Activated CD4-positive, alpha-beta memory T cell treated with anti-CD3 and anti-CD28 coated beads, Interleukin-2, amount 10 ng/mL, durations not matched to agents 7 days and 5 days (primary cell): ENCODE measurements around the gene NLRP10. TPM values are rescaled to one million over a fixed set of nuclear protein-coding genes. Genes with fewer than 3 reads are reported as not detected.
A peak's percentile ranks its signal among the peaks of the same experiment; 100 is the strongest.
"Not testable (repeated sequence)": the region's sequence is repeated elsewhere in the genome, so short reads cannot be mapped to it uniquely, and the experiment has no call there.

Experiments used
- CTCF ChIA-PET: fragments of 350-600 bp; sonication (Branson Sonifier 250); formaldehyde crosslinking; loops from one replicate; lab custom pipeline; 2021; ENCODE audit warnings: antibody characterized with exemption, inconsistent platforms; lab: Charles Lee
- POLR2A ChIA-PET: fragments of 350-600 bp; sonication (Branson Sonifier 250); formaldehyde crosslinking; loops from one replicate; lab custom pipeline; 2021; ENCODE audit warnings: antibody characterized with exemption; lab: Charles Lee
- DNase-seq: peaks from one replicate; pipeline ENCODE4 v3.0.0-alpha.2; 2020
- H3K27ac Mint-ChIP-seq: one replicate; pipeline ENCODE4 v1.8.0; 2021; ENCODE audit warnings: mild to moderate bottlenecking, mixed read lengths
- H3K27me3 Mint-ChIP-seq: one replicate; pipeline ENCODE4 v1.8.0; 2021; ENCODE audit warnings: mixed read lengths
- H3K36me3 Mint-ChIP-seq: one replicate; pipeline ENCODE4 v1.8.0; 2021; ENCODE audit warnings: low read depth, mixed read lengths
- H3K4me1 Mint-ChIP-seq: one replicate; pipeline ENCODE4 v1.8.0; 2021; ENCODE audit warnings: mixed read lengths
- H3K4me3 Mint-ChIP-seq: one replicate; pipeline ENCODE4 v1.8.0; 2021; ENCODE audit warnings: mild to moderate bottlenecking, mixed read lengths
- H3K9me3 Mint-ChIP-seq: one replicate; pipeline ENCODE4 v1.8.0; 2021; ENCODE audit warnings: mixed read lengths
- total RNA-seq, 2 experiments: library from RNA; stranded (reverse); gene quantifications; one replicate each; pipeline ENCODE4 v1.2.3, GENCODE V29; 2021

NLRP10 gene
- total RNA-seq, 2 experiments from 2014 or later = not detected

GRCh38 chr11:8000390-8000789 is 35.1 kb upstream of the NLRP10 start:
- Mint-ChIP-seq H3K27ac (no peak overlapping the region), H3K36me3 (peaks cover 33% of the 10 kb centered on the region), H3K9me3 (no peaks in the 10 kb centered on the region), H3K4me3 (no peak overlapping the region), H3K4me1 (peaks cover 5% of the 10 kb centered on the region), H3K27me3 (no peaks in the 10 kb centered on the region)
- ChIA-PET POLR2A (interaction anchor here (1.4 kb wide), 1 partner anchor 14 kb away, joined by 4 read pairs; the partner anchor contains the start of gene EIF3F), CTCF (interaction anchor here (1.4 to 2.6 kb wide), 2 partner anchors 9 to 14 kb away, joined by 3 to 9 read pairs; partner anchors contain the start of gene EIF3F)
- DNase-seq = no peak

DNA sequence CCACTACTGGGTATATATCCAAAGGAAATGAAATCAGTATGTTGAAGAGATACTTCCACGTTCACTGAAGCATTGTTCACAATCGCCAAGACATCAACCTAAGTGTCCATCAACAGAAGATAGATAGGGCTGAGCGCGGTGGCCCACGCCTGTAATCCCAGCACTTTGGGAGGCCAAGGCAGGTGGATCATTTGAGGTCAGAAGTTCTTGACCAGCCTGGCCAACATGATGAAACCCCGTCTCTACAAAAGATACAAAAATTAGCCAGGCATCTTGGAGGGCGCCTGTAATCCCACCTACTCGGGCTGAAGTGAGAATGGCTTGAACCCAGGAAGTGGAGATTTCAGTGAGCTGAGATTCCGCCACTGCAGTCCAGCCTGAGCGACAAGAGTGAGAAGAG is 34.5 kb upstream of the NLRP10 start:
- no peak overlapping the region for H3K4me3 Mint-ChIP-seq
- CTCF ChIA-PET = interaction anchor here (1.3 to 2.6 kb wide), 3 partner anchors 8 to 99 kb away, joined by 3 to 9 read pairs (median 4); partner anchors contain the start of gene EIF3F
- no peak for DNase-seq
- POLR2A ChIA-PET = interaction anchor here (1.0 to 1.4 kb wide), 2 partner anchors 11 to 13 kb away, joined by 3 to 4 read pairs; partner anchors contain the start of gene EIF3F
- peaks cover 11% of the 10 kb centered on the region for H3K4me1 Mint-ChIP-seq
- no peaks in the 10 kb centered on the region for H3K9me3 Mint-ChIP-seq
- peaks cover 39% of the 10 kb centered on the region for H3K36me3 Mint-ChIP-seq
- no peak overlapping the region for H3K27ac Mint-ChIP-seq
- no peaks in the 10 kb centered on the region for H3K27me3 Mint-ChIP-seq

GRCh38 chr11:7994581-7995278 is 29.5 kb upstream of the NLRP10 start:
- DNase-seq = no peak
- Mint-ChIP-seq H3K4me3 (no peak overlapping the region), H3K27ac (peak overlapping the region; percentile 59), H3K36me3 (peaks cover 62% of the 10 kb centered on the region), H3K27me3 (no peaks in the 10 kb centered on the region), H3K4me1 (peaks cover 27% of the 10 kb centered on the region), H3K9me3 (no peaks in the 10 kb centered on the region)
- ChIA-PET POLR2A (no interaction called here), CTCF (interaction anchor here (1.3 kb wide), 1 partner anchor 12 kb away, joined by 4 read pairs; no protein-coding TSS in a partner anchor)

DNA sequence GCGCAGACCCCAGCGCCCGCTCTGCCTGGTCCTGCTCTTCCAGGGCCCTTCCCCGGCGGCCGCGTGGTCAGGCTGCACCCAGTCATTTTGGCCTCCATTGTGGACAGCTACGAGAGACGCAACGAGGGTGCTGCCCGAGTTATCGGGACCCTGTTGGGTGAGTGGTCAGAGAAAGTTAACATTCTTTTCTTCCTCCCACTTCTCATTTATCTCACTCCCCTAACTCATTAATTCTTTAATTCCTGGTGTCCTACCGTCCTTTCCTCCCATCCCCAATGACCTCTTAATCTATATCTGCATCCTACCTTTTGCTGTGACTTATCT is 22.3 kb upstream of the NLRP10 start:
- Mint-ChIP-seq H3K4me1 (peaks cover 41% of the 10 kb centered on the region), H3K4me3 (peak overlapping the region; percentile 89), H3K27ac (peak overlapping the region; percentile 88), H3K36me3 (peaks cover 16% of the 10 kb centered on the region)
- DNase-seq, H3K9me3 Mint-ChIP-seq, H3K27me3 Mint-ChIP-seq: not testable (repeated sequence)
- POLR2A ChIA-PET = interaction anchor here (0.6 to 1.7 kb wide), 10 partner anchors 9 to 409 kb away, joined by 3 to 8 read pairs (median 4); no protein-coding TSS in a partner anchor
- CTCF ChIA-PET = interaction anchor here (0.5 to 3.5 kb wide), 30 partner anchors 9 to 890 kb away, joined by 3 to 60 read pairs (median 4); partner anchors contain the start of gene NLRP10

DNA sequence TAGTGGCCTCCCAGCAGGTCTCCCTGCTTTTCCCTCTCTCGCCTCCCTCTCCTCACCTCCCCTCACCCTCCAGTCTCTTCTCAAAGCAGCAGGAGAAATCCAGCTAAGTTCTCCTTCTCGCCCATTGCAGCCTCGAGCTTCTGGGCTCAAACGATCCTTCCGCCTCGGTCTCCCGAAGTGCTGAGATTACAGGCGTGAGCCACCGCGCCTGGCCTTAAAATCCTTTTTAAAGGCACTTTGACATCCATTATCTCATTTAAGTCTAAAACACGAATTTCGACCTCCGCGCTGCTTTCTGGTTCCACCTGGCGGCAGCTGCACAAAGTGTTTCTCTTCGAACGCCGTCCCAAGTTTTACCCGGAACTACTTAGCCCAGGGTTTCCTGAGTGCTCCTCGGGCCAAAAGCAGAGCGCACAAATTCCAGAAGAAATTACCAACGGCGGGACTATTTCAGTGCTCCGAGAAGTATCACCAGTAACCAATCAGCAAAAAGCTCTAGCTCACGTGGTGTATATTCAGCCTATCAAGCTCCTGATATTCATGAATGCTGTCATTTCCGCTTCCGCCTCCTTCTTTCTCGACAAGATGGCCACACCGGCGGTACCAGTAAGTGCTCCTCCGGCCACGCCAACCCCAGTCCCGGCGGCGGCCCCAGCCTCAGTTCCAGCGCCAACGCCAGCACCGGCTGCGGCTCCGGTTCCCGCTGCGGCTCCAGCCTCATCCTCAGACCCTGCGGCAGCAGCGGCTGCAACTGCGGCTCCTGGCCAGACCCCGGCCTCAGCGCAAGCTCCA is 21.7 kb upstream of the NLRP10 start, which contains the start of gene EIF3F:
Gene EIF3F (plus strand): TSS at position 570 of the 792 bp plus-strand sequence. CDS start 16 bp downstream, at position 586.
- Mint-ChIP-seq H3K4me1 (peaks cover 41% of the 10 kb centered on the region), H3K36me3 (peaks cover 16% of the 10 kb centered on the region), H3K27ac (peak within 1 kb of the TSS; percentile 88), H3K27me3 (no peaks in the 10 kb centered on the region), H3K4me3 (peak within 1 kb of the TSS; percentile 89), H3K9me3 (no peaks in the 10 kb centered on the region)
- ChIA-PET CTCF (interaction anchor here (0.5 to 3.5 kb wide), 41 partner anchors 9 to 1547 kb away, joined by 3 to 60 read pairs (median 3); partner anchors contain the start of gene NLRP10), POLR2A (interaction anchor here (0.6 to 1.7 kb wide), 12 partner anchors 8 to 409 kb away, joined by 3 to 8 read pairs (median 4); no protein-coding TSS in a partner anchor)
- peak; percentile 92 for DNase-seq

- H3K4me1 Mint-ChIP-seq = peaks cover 24% of the 10 kb centered on the region
- no peaks in the 10 kb centered on the region for H3K27me3 Mint-ChIP-seq
- H3K27ac Mint-ChIP-seq = no peak overlapping the region
- no peaks in the 10 kb centered on the region for H3K9me3 Mint-ChIP-seq
- H3K36me3 Mint-ChIP-seq = peaks cover 3% of the 10 kb centered on the region
- CTCF ChIA-PET = interaction anchor here (3.5 kb wide), 1 partner anchor 92 kb away, joined by 60 read pairs; no protein-coding TSS in a partner anchor
- H3K4me3 Mint-ChIP-seq = no peak overlapping the region
- no peak for DNase-seq
- POLR2A ChIA-PET = no interaction called here
These were observed 18.8 kb upstream of the NLRP10 start for GRCh38 chr11:7983832-7984590.

DNA sequence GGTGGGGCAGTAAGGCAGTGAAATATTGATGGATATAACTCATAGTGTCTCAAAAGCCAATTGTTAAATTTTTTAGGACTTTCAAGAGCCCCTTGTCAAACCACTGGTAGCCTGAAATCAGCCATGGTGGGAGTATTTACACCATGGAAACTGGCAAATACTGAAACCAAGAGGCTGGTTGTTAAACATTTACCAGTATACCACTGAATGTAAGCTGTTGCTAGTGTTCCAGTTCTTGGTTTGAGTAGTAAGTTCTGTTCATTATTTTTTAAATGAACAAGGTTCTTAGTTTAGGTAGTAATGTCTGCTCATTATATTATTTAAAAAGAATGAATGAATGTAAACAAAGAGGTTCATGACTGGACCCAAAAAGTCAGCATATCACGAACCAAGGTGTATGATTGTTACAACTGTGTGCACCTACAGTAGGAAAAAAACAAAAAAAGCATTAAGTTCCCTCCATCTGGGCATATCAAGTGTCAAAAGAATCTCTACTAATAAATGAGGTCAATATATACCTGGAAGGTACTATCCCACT is 17.4 kb upstream of the NLRP10 start:
- no peaks in the 10 kb centered on the region for H3K9me3 Mint-ChIP-seq
- H3K27ac Mint-ChIP-seq = no peak overlapping the region
- DNase-seq = no peak
- H3K36me3 Mint-ChIP-seq = no peaks in the 10 kb centered on the region
- no peaks in the 10 kb centered on the region for H3K27me3 Mint-ChIP-seq
- H3K4me1 Mint-ChIP-seq = peaks cover 13% of the 10 kb centered on the region
- POLR2A ChIA-PET = no interaction called here
- H3K4me3 Mint-ChIP-seq = no peak overlapping the region
- CTCF ChIA-PET = interaction anchor here (1.5 kb wide), 1 partner anchor 90 kb away, joined by 4 read pairs; no protein-coding TSS in a partner anchor

- H3K27ac Mint-ChIP-seq = no peak overlapping the region
- ChIA-PET CTCF (interaction anchor here (1.5 kb wide), 1 partner anchor 89 kb away, joined by 4 read pairs; no protein-coding TSS in a partner anchor), POLR2A (no interaction called here)
These were observed 16.4 kb upstream of the NLRP10 start for GRCh38 chr11:7981619-7982157.

DNA sequence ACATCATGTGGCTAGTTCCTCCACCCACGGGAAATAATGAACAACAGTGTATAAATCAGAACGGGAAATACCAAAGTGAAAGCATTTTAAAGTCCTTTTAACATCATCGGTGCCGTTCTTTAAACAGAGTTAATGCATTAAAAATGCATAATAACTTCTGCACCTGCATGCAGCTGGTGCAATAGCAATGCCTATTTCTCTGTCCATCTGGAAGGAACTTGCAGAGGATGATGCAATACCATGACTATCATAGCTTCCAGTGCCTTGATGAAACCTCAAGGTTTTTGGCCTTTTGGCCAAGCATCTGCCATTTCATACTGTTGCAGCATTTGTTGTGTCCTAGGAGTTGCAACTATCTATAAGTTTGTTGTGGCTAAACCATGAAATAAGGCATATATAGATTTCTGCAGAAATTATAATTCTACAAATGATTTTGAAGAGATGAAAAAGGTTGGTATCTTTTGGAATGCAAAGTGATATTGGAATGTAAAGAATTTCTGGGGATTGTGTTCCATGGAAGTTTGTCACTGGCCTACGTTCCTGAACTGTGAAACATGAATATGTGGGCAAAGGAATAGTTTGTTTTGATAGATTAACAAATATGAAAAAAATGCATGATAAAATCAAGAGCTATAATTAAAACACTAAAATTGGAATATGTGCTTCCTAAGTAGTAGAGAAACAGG is 12.1 kb upstream of the NLRP10 start:
- ChIA-PET CTCF (interaction anchor here (0.8 to 2.4 kb wide), 2 partner anchors 9 to 14 kb away, joined by 3 to 11 read pairs; partner anchors contain the start of gene EIF3F), POLR2A (no interaction called here)
- H3K4me3 Mint-ChIP-seq = no peak overlapping the region
- DNase-seq = no peak
- H3K4me1 Mint-ChIP-seq = no peaks in the 10 kb centered on the region
- H3K36me3 Mint-ChIP-seq = no peaks in the 10 kb centered on the region
- H3K27ac Mint-ChIP-seq = no peak overlapping the region
- no peaks in the 10 kb centered on the region for H3K9me3 Mint-ChIP-seq
- peaks cover 3% of the 10 kb centered on the region for H3K27me3 Mint-ChIP-seq

More at GRCh38 chr11:7981619-7982157, 16.4 kb upstream of the NLRP10 start:
- DNase-seq = no peak
- Mint-ChIP-seq H3K9me3 (no peaks in the 10 kb centered on the region), H3K27me3 (no peaks in the 10 kb centered on the region), H3K36me3 (no peaks in the 10 kb centered on the region), H3K4me1 (peaks cover 10% of the 10 kb centered on the region), H3K4me3 (no peak overlapping the region)

- CTCF ChIA-PET = interaction anchor here (0.7 to 2.6 kb wide), 4 partner anchors 12 to 116 kb away, joined by 3 to 25 read pairs (median 4); partner anchors contain the start of gene EIF3F
- peaks cover 3% of the 10 kb centered on the region for H3K27me3 Mint-ChIP-seq
- no peak overlapping the region for H3K27ac Mint-ChIP-seq
- no peaks in the 10 kb centered on the region for H3K9me3 Mint-ChIP-seq
- POLR2A ChIA-PET = no interaction called here
- H3K4me1 Mint-ChIP-seq = no peaks in the 10 kb centered on the region
- H3K4me3 Mint-ChIP-seq = no peak overlapping the region
- no peaks in the 10 kb centered on the region for H3K36me3 Mint-ChIP-seq
- no peak for DNase-seq
These were observed 9.4 kb upstream of the NLRP10 start for GRCh38 chr11:7974668-7975067.

DNA sequence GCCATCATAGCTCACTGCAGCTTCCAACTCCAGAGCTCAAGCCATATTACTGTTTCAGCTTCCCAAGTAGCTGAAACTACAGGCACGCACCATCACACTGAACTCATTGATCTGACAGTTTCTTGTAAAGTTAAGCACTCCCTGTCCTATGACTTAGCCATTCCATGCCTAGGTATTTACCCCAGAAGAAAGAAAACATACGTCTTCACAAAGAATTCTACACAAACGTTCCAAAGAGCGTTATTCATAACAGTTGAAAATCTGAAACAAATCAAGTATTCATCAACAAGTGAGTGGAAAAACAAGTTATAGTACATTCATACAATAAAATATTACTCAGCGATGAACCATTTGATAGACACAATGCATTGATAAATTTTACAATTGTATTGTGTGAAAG is 7.8 kb upstream of the NLRP10 start:
- Mint-ChIP-seq H3K4me1 (no peaks in the 10 kb centered on the region), H3K9me3 (no peaks in the 10 kb centered on the region), H3K36me3 (no peaks in the 10 kb centered on the region), H3K4me3 (no peak overlapping the region), H3K27ac (no peak overlapping the region), H3K27me3 (peaks cover 6% of the 10 kb centered on the region)
- DNase-seq = no peak
- CTCF ChIA-PET = no interaction called here
- POLR2A ChIA-PET = no interaction called here
